Activated CD4-positive, alpha-beta T cell treated with anti-CD3 and anti-CD28 coated beads, Interleukin-2, amount 50 U/mL, for 4 hours (primary cell): Measurements from ENCODE around the gene INSM1.

Experiments
- DNase-seq, 2 experiments: peaks; one replicate each; pipeline ENCODE4 v3.0.0-alpha.2; 2020

Gene INSM1

GRCh38 chr20:20395903-20396568, 28.1 kb downstream of the INSM1 start:
- DNase-seq, result no peak

- DNase-seq, result no peak
Measured at GRCh38 chr20:20396794-20397193, 28.9 kb downstream of the INSM1 start.

DNA sequence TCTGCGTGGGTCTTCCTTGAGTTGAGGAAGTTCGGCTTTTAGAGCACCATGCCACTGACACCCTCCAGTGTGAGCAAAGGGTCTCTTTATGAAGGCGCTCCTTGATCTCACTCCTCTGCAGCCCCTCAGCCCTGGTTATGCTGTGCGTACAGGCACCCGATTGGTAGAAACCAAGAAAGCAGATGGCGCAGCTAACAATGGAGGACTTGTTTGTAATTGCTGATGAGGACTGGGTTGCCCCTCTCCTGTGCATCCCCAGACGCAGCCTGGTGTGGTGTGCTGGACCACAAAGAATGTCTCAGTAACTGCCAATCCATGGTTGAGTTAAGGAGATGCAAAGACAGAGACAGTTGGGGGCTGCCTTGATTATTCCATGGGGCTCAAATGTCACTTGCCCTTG, 30.2 kb downstream of the INSM1 start:
- no peak for DNase-seq

- no peak for DNase-seq
Measured at GRCh38 chr20:20399531-20400500, 31.9 kb downstream of the INSM1 start.

GRCh38 chr20:20401991-20402390, 34.1 kb downstream of the INSM1 start:
- DNase-seq, result no peak

GRCh38 chr20:20404633-20405032, 36.7 kb downstream of the INSM1 start:
- DNase-seq, result no peak

- no peak for DNase-seq
Measured at GRCh38 chr20:20405623-20406022, 37.7 kb downstream of the INSM1 start.

DNA sequence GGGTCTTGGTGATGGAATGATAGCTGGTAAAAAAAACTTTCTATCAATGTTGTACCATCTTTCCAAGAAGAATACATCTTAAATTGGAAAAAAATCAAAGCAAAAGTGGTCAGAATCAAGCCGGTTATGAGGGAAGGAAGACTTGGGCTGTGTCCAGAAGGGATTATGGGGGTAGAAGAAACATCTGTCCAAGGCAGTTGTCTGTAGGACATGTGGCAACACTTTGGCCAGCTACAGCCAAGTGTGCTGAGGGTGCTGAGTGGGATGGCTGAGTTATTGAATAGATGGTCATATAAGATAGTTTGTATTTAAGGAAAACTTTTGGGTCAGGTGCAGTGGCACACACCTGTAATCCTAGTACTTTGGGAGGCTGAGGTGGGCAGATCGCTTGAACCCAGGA, 38.4 kb downstream of the INSM1 start:
- DNase-seq, result no peak

GRCh38 chr20:20407891-20408805, 40.2 kb downstream of the INSM1 start:
- DNase-seq, result no peak

DNA sequence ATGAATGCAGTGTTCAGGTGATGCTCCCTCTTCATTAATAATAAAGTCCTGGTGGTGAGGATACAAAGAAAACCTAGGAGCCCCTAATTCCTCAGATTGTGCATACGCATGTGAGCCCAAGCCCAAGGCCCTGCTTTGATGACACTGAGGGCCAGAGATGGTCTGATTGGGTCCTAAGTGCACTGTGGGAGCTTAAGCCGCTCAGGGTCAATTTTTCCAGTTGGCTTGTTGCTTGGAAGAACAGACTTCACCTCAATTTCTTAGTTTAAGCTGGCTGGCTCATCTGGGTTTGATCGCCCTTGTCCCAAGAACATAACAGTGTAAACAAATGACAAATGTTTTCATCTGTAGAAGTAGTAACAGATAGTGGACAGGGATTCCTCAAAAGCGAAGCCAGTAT, 41.4 kb downstream of the INSM1 start:
- DNase-seq, result no peak

DNA sequence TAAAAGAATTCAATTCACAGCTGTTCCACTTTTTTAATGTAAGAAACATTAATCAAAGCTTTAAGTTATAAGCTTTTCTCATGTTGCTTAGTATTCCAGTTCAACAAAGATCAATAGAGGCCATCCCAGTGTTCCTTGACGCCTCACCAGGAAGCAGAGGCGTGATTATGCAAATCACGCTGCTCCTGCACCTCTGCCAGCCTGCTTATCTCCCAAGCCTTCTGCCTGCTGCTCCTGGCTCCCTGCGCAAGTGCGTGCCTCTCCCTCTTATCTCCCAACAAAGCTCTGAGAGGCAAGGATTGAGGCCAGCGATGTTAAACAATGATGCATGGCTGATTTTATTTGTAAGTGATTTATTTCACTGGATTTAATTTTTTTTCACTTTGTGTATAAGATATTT, 42.8 kb downstream of the INSM1 start:
- no peak for DNase-seq

- no peak for DNase-seq
Measured at GRCh38 chr20:20411402-20411801, 43.5 kb downstream of the INSM1 start.

GRCh38 chr20:20411836-20412235, 43.9 kb downstream of the INSM1 start:
- no peak for DNase-seq

DNA sequence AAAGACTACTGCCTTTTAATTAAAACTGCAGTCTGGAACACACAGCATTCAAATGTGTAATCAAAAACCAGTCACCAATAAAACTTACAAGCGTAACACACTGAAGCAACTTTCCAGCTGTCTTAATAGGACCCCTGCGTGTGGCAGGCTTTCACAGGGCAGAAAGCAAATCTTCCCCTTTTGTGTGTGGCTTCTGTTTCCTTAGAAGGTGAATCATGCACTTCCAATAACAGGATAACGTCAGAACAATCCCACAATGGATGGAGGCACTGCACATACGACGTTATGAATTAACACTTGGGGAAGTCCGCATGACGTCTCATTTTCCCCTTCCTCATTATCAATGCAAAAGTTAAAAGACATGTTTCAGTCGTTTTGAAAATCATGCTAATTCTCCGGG, 44.8 kb downstream of the INSM1 start:
- no peak for DNase-seq

GRCh38 chr20:20413810-20414281, 45.9 kb downstream of the INSM1 start:
- DNase-seq, result no peak

- no peak for DNase-seq
Measured at GRCh38 chr20:20414640-20415220, 46.8 kb downstream of the INSM1 start.

- no peak for DNase-seq
Measured at GRCh38 chr20:20415321-20415720, 47.4 kb downstream of the INSM1 start.

GRCh38 chr20:20417876-20418676, 50.2 kb downstream of the INSM1 start:
- no peak for DNase-seq
